ENCODE results near the gene CEP41. TPM values are rescaled to one million over a fixed set of nuclear protein-coding genes. Genes with fewer than 3 reads are reported as not detected.

The CEP41 gene
- total and polyA plus RNA-seq, 2 experiments from 2014 or later = 17.4 to 25.0 TPM

DNA sequence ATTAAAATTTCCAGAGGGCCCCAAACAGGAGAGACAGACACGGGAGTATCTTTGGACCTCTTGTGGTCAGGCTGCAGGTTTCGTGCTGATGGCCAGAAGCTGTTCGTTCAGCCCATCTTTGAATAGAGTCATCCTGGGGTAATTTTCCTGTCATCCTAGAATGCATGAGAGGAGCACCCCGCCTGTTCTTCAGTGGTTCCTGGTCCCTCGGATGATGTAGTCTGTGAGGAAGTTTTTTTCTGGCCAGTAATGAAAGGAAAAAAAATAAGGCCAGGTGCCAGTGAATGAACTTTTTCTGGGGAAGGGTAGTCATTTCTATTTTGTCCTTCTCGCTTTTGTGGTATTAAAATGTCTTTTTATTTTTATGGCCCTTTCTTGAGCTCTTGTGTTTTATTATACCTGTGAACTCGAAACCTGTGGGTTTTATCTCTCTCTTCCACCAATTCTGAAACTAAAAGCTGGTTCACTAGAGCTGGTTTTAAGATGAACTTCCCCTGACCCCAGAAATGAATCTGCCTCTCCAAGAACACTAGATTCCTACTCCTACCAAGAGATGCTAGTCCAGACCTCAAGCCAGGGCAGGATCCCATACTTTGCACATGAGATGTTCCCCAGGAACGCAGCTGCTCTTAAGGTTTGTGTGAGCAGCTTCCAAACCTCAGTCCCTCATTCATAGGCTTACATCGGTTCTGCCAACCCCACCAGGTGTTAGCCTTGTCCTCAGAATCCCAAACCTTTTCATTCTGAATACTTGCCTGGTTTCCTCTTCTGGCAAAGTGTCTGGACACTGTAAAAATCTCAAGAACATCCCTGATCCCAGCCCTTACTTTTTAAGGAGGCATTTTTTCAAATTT is 35.7 kb upstream of the CEP41 start:
- H3K36me3 ChIP-seq (ENCODE audit: insufficient read depth) = no peaks in the 10 kb centered on the region
- peaks cover 20% of the 10 kb centered on the region for H3K4me1 Mint-ChIP-seq
- no peaks in the 10 kb centered on the region for H4K20me1 ChIP-seq (replicated peaks; ENCODE audit: insufficient read depth)
- no peak for DNase-seq (ENCODE audit: low spot score)
- no peaks in the 10 kb centered on the region for H3F3A ChIP-seq (replicated peaks; ENCODE audit: low read depth)
- H3K4me3 ChIP-seq = no peak overlapping the region
- no peaks in the 10 kb centered on the region for H3K36me3 Mint-ChIP-seq (ENCODE audit: low read depth)
- peaks cover 9% of the 10 kb centered on the region; the same call in 1 of the 2 replicates for H3K4me1 ChIP-seq (ENCODE audit: insufficient read depth)
- no peaks in the 10 kb centered on the region for H3K9me3 Mint-ChIP-seq
- H3K27me3 ChIP-seq (ENCODE audit: insufficient read depth) = no peaks in the 10 kb centered on the region
- no peak overlapping the region for H3K27ac ChIP-seq (ENCODE audit: low read depth)
- peak overlapping the region; percentile 36; the same call in 1 of the 2 replicates for H3K4me2 ChIP-seq
- peak overlapping the region; percentile 86 for H2AFZ ChIP-seq
- peaks cover 5% of the 10 kb centered on the region for H3K27me3 Mint-ChIP-seq (ENCODE audit: insufficient read depth, low read depth, poor library complexity)
- H3K9me2 ChIP-seq (ENCODE audit: insufficient read depth) = no peaks in the 10 kb centered on the region; the same call in 1 of the 2 replicates
- no peak overlapping the region for H3K4me3 Mint-ChIP-seq
- no peaks in the 10 kb centered on the region for H3K79me2 ChIP-seq (replicated peaks; ENCODE audit: insufficient read depth)
- ATAC-seq = peak; percentile 50; the same call in 2 of the 3 replicates
- TF ChIP-seq EZH2phosphoT487 (IDR thresholded peaks at IDR 0.05; ENCODE audit: unreplicated experiment) = no peak
- TF ChIP-seq CREB1 (CRISPR knock-in tag; IDR thresholded peaks at IDR 0.05; ENCODE audit: low read depth) = no peak
- TF ChIP-seq, protein P1, sequence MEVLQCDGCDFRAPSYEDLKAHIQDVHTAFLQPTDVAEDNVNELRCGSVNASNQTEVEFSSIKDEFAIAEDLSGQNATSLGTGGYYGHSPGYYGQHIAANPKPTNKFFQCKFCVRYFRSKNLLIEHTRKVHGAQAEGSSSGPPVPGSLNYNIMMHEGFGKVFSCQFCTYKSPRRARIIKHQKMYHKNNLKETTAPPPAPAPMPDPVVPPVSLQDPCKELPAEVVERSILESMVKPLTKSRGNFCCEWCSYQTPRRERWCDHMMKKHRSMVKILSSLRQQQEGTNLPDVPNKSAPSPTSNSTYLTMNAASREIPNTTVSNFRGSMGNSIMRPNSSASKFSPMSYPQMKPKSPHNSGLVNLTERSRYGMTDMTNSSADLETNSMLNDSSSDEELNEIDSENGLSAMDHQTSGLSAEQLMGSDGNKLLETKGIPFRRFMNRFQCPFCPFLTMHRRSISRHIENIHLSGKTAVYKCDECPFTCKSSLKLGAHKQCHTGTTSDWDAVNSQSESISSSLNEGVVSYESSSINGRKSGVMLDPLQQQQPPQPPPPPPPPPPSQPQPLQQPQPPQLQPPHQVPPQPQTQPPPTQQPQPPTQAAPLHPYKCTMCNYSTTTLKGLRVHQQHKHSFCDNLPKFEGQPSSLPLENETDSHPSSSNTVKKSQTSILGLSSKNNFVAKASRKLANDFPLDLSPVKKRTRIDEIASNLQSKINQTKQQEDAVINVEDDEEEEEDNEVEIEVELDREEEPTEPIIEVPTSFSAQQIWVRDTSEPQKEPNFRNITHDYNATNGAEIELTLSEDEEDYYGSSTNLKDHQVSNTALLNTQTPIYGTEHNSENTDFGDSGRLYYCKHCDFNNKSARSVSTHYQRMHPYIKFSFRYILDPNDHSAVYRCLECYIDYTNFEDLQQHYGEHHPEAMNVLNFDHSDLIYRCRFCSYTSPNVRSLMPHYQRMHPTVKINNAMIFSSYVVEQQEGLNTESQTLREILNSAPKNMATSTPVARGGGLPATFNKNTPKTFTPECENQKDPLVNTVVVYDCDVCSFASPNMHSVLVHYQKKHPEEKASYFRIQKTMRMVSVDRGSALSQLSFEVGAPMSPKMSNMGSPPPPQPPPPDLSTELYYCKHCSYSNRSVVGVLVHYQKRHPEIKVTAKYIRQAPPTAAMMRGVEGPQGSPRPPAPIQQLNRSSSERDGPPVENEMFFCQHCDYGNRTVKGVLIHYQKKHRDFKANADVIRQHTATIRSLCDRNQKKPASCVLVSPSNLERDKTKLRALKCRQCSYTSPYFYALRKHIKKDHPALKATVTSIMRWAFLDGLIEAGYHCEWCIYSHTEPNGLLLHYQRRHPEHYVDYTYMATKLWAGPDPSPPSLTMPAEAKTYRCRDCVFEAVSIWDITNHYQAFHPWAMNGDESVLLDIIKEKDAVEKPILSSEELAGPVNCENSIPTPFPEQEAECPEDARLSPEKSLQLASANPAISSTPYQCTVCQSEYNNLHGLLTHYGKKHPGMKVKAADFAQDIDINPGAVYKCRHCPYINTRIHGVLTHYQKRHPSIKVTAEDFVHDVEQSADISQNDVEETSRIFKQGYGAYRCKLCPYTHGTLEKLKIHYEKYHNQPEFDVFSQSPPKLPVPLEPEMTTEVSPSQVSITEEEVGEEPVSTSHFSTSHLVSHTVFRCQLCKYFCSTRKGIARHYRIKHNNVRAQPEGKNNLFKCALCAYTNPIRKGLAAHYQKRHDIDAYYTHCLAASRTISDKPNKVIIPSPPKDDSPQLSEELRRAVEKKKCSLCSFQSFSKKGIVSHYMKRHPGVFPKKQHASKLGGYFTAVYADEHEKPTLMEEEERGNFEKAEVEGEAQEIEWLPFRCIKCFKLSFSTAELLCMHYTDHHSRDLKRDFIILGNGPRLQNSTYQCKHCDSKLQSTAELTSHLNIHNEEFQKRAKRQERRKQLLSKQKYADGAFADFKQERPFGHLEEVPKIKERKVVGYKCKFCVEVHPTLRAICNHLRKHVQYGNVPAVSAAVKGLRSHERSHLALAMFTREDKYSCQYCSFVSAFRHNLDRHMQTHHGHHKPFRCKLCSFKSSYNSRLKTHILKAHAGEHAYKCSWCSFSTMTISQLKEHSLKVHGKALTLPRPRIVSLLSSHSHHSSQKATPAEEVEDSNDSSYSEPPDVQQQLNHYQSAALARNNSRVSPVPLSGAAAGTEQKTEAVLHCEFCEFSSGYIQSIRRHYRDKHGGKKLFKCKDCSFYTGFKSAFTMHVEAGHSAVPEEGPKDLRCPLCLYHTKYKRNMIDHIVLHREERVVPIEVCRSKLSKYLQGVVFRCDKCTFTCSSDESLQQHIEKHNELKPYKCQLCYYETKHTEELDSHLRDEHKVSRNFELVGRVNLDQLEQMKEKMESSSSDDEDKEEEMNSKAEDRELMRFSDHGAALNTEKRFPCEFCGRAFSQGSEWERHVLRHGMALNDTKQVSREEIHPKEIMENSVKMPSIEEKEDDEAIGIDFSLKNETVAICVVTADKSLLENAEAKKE (CRISPR knock-in tag; IDR thresholded peaks at IDR 0.05) = no peak
- no peak for TF ChIP-seq STAT1 (IDR thresholded peaks at IDR 0.05; ENCODE audit: unreplicated experiment)
- TF ChIP-seq EZH2 (IDR thresholded peaks at IDR 0.05; ENCODE audit: low read depth, unreplicated experiment) = no peak
- TF ChIP-seq, protein P2, sequence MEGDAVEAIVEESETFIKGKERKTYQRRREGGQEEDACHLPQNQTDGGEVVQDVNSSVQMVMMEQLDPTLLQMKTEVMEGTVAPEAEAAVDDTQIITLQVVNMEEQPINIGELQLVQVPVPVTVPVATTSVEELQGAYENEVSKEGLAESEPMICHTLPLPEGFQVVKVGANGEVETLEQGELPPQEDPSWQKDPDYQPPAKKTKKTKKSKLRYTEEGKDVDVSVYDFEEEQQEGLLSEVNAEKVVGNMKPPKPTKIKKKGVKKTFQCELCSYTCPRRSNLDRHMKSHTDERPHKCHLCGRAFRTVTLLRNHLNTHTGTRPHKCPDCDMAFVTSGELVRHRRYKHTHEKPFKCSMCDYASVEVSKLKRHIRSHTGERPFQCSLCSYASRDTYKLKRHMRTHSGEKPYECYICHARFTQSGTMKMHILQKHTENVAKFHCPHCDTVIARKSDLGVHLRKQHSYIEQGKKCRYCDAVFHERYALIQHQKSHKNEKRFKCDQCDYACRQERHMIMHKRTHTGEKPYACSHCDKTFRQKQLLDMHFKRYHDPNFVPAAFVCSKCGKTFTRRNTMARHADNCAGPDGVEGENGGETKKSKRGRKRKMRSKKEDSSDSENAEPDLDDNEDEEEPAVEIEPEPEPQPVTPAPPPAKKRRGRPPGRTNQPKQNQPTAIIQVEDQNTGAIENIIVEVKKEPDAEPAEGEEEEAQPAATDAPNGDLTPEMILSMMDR (conservative IDR thresholded peaks at IDR 0.05; ENCODE audit: low read depth in 2 of 2) = no peak
- TF ChIP-seq, protein P3, sequence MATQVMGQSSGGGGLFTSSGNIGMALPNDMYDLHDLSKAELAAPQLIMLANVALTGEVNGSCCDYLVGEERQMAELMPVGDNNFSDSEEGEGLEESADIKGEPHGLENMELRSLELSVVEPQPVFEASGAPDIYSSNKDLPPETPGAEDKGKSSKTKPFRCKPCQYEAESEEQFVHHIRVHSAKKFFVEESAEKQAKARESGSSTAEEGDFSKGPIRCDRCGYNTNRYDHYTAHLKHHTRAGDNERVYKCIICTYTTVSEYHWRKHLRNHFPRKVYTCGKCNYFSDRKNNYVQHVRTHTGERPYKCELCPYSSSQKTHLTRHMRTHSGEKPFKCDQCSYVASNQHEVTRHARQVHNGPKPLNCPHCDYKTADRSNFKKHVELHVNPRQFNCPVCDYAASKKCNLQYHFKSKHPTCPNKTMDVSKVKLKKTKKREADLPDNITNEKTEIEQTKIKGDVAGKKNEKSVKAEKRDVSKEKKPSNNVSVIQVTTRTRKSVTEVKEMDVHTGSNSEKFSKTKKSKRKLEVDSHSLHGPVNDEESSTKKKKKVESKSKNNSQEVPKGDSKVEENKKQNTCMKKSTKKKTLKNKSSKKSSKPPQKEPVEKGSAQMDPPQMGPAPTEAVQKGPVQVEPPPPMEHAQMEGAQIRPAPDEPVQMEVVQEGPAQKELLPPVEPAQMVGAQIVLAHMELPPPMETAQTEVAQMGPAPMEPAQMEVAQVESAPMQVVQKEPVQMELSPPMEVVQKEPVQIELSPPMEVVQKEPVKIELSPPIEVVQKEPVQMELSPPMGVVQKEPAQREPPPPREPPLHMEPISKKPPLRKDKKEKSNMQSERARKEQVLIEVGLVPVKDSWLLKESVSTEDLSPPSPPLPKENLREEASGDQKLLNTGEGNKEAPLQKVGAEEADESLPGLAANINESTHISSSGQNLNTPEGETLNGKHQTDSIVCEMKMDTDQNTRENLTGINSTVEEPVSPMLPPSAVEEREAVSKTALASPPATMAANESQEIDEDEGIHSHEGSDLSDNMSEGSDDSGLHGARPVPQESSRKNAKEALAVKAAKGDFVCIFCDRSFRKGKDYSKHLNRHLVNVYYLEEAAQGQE (IDR thresholded peaks at IDR 0.05; ENCODE audit: unreplicated experiment) = no peak
- TF ChIP-seq JUNB (IDR thresholded peaks at IDR 0.05; ENCODE audit: unreplicated experiment) = no peak
- no peak for TF ChIP-seq ZNF331 (CRISPR knock-in tag; IDR thresholded peaks at IDR 0.05; ENCODE audit: low read depth)
- TF ChIP-seq, protein P4, sequence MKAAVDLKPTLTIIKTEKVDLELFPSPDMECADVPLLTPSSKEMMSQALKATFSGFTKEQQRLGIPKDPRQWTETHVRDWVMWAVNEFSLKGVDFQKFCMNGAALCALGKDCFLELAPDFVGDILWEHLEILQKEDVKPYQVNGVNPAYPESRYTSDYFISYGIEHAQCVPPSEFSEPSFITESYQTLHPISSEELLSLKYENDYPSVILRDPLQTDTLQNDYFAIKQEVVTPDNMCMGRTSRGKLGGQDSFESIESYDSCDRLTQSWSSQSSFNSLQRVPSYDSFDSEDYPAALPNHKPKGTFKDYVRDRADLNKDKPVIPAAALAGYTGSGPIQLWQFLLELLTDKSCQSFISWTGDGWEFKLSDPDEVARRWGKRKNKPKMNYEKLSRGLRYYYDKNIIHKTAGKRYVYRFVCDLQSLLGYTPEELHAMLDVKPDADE (IDR thresholded peaks at IDR 0.05) = no peak
- TF ChIP-seq NANOG (IDR thresholded peaks at IDR 0.05; ENCODE audit: borderline replicate concordance) = no peak
- TF ChIP-seq POLR2AphosphoS5 (IDR thresholded peaks at IDR 0.05; ENCODE audit: low read depth) = no peak
- no peak for TF ChIP-seq ZNF114 (CRISPR knock-in tag; IDR thresholded peaks at IDR 0.05)
- H3K27ac Mint-ChIP-seq = no peak overlapping the region; the same call in 1 of the 2 replicates

Measured in GM23338 (cell line).